Liver (tissue), 9 donors: ENCODE measurements around the gene CACNA1I. TPM values are rescaled to one million over a fixed set of nuclear protein-coding genes. Genes with fewer than 3 reads are reported as not detected.

Source experiments
- DNase-seq: peaks from one replicate; pipeline ENCODE4 v3.0.0-alpha.2; 2017; ENCODE audit warnings: low spot score
- H3K27ac ChIP-seq, 2 donors: one replicate each; pipeline ENCODE4 v1.7.0; 2013; ENCODE audit warnings: inconsistent platforms in 2 of 2, low read length in 2 of 2, control low read depth in 1 of 2, low read depth in 1 of 2, mild to moderate bottlenecking in 1 of 2
- H3K27me3 ChIP-seq, 4 donors: one replicate each; pipeline versions ENCODE4 v1.6.1 to v1.7.0; 2013; ENCODE audit warnings: low read length in 3 of 4, inconsistent platforms in 1 of 4, mild to moderate bottlenecking in 1 of 4, moderate library complexity in 1 of 4; ENCODE audit not compliant: control insufficient read depth in 4 of 4, insufficient read depth in 4 of 4
- H3K36me3 ChIP-seq, 4 donors: one replicate each; pipeline versions ENCODE4 v1.6.1 to v1.7.0; 2013; ENCODE audit warnings: low read length in 3 of 4, mild to moderate bottlenecking in 3 of 4, low read depth in 1 of 4, moderate library complexity in 1 of 4; ENCODE audit not compliant: control insufficient read depth in 4 of 4, insufficient read depth in 3 of 4
- H3K4me1 ChIP-seq, 4 donors: one replicate each; pipeline versions ENCODE4 v1.6.1 to v1.7.0; 2013; ENCODE audit warnings: low read length in 3 of 4, mild to moderate bottlenecking in 3 of 4, moderate library complexity in 1 of 4; ENCODE audit not compliant: control insufficient read depth in 4 of 4, insufficient read depth in 4 of 4
- H3K4me3 ChIP-seq, 3 donors: one replicate each; pipeline versions ENCODE4 v1.6.1 to v1.7.0; 2013; ENCODE audit warnings: low read length in 3 of 3, control low read depth in 1 of 3, low read depth in 1 of 3, mild to moderate bottlenecking in 1 of 3
- H3K9ac ChIP-seq, 2 donors: one replicate each; pipeline ENCODE4 v1.7.0; 2013; ENCODE audit warnings: low read length in 2 of 2, mild to moderate bottlenecking in 2 of 2, moderate library complexity in 2 of 2, control low read depth in 1 of 2, low read depth in 1 of 2
- H3K9me3 ChIP-seq, 4 donors: one replicate each; pipeline versions ENCODE4 v1.6.1 to v1.7.0; 2013; ENCODE audit warnings: low read length in 3 of 4; ENCODE audit not compliant: control insufficient read depth in 4 of 4
- ATF3 ChIP-seq: IDR thresholded peaks from 2 replicates; pipeline ENCODE4 v1.6.1; 2016; ENCODE audit warnings: antibody characterized with exemption
- EGR1 ChIP-seq, 2 donors: IDR thresholded peaks; 2 replicates each; pipeline ENCODE4 v1.6.1; 2016 to 2018; ENCODE audit warnings: antibody characterized with exemption in 2 of 2, low read depth in 2 of 2
- FOXA1 ChIP-seq: IDR thresholded peaks from 2 replicates; pipeline ENCODE4 v1.6.1; 2016; ENCODE audit warnings: antibody characterized with exemption
- FOXA2 ChIP-seq: IDR thresholded peaks from 2 replicates; pipeline ENCODE4 v1.6.1; 2016; ENCODE audit warnings: antibody characterized with exemption
- GABPA ChIP-seq, 2 donors: IDR thresholded peaks in 1 of 2; conservative IDR thresholded peaks in 1 of 2; 2 replicates each; pipeline ENCODE4 v1.6.1; 2016; ENCODE audit warnings: antibody characterized with exemption in 2 of 2, mild to moderate bottlenecking in 1 of 2, moderate library complexity in 1 of 2
- HNF4A ChIP-seq, 2 donors: conservative IDR thresholded peaks; 2 replicates each; pipeline ENCODE4 v1.6.1; 2016; ENCODE audit warnings: antibody characterized with exemption in 2 of 2, mild to moderate bottlenecking in 2 of 2
- HNF4G ChIP-seq: IDR thresholded peaks from 2 replicates; pipeline ENCODE4 v1.6.1; 2016; ENCODE audit warnings: antibody characterized with exemption
- JUND ChIP-seq, 2 donors: IDR thresholded peaks; 2 replicates each; pipeline ENCODE4 v1.6.1; 2016; ENCODE audit warnings: antibody characterized with exemption in 2 of 2
- MAX ChIP-seq: IDR thresholded peaks from 2 replicates; pipeline ENCODE4 v1.6.1; 2016; ENCODE audit warnings: antibody characterized with exemption
- NR2F2 ChIP-seq: IDR thresholded peaks from 2 replicates; pipeline ENCODE4 v1.6.1; 2016; ENCODE audit warnings: antibody characterized with exemption
- RAD21 ChIP-seq, 2 donors: IDR thresholded peaks; 2 replicates each; pipeline ENCODE4 v1.6.1; 2016; ENCODE audit warnings: antibody characterized with exemption in 2 of 2, mild to moderate bottlenecking in 2 of 2
- RXRA ChIP-seq, 2 donors: IDR thresholded peaks; 2 replicates each; pipeline ENCODE4 v1.6.1; 2017 to 2018; ENCODE audit warnings: antibody characterized with exemption in 2 of 2, mild to moderate bottlenecking in 1 of 2
- SP1 ChIP-seq: IDR thresholded peaks from 2 replicates; pipeline ENCODE4 v1.6.1; 2018; ENCODE audit warnings: antibody characterized with exemption, mild to moderate bottlenecking
- TAF1 ChIP-seq: conservative IDR thresholded peaks from 2 replicates; pipeline ENCODE4 v1.6.1; 2016; ENCODE audit warnings: antibody characterized with exemption, mild to moderate bottlenecking
- YY1 ChIP-seq: IDR thresholded peaks from 2 replicates; pipeline ENCODE4 v1.6.1; 2016; ENCODE audit warnings: antibody characterized with exemption, mild to moderate bottlenecking
- ZBTB33 ChIP-seq: IDR thresholded peaks from 2 replicates; pipeline ENCODE4 v1.6.1; 2016; ENCODE audit warnings: antibody characterized with exemption
- WGBS: extraction: QIAGEN DNeasy Blood & Tissue Kit; methylation state at CpG from one replicate; pipeline ENCODE4 v1.1.7; 2013; 5-methylcytosine and 5-hydroxymethylcytosine counted together
- polyA plus RNA-seq, 2 donors: library from polyadenylated mRNA; stranded (reverse) in 1 of 2; unstranded in 1 of 2; fragments of 200-250 nt in 1 of 2; fragments of >200 nt in 1 of 2; fragmentation: Nextera tagmentation in 1 of 2; extraction: Ambion mirVana in 1 of 2; gene quantifications; one replicate each; pipeline versions ENCODE4 v1.2.1 to v1.2.3, GENCODE V29; 2013 to 2015
- total RNA-seq, 2 donors: library from RNA; depleted of rRNA; stranded (reverse); fragments of >200 nt; gene quantifications; one replicate each; pipeline ENCODE4 v1.2.3, GENCODE V29; 2014
- TF ChIP-seq, protein P1 (sequence below): IDR thresholded peaks from 2 replicates; pipeline ENCODE4 v1.6.1; 2016; ENCODE audit warnings: antibody characterized with exemption, mild to moderate bottlenecking
- TF ChIP-seq, protein P2 (sequence below): fragments of 150-350 bp; IDR thresholded peaks from 2 replicates; pipeline ENCODE4 v1.5.1; 2017; ENCODE audit warnings: improper control_type of control experiment, low read depth, low read length; ENCODE audit not compliant: missing input control
- donor health status: healthy.
- donor health status: healthy.
- donor health status: healthy.
- donor health status: healthy.
- donor health status: healthy.

CACNA1I gene
- total and polyA plus RNA-seq, 4 donors, result under 0.01 to 0.14 (median 0.01) TPM; not detected in 1

- 61% methylated on average over 17 of the region's 17 CpGs for WGBS
- H3K9ac ChIP-seq, result no peak overlapping the region
- H3K4me1 ChIP-seq, result peaks cover 17 to 59% (median 52%) of the 10 kb centered on the region in 4 donors
- TF ChIP-seq, protein P1, sequence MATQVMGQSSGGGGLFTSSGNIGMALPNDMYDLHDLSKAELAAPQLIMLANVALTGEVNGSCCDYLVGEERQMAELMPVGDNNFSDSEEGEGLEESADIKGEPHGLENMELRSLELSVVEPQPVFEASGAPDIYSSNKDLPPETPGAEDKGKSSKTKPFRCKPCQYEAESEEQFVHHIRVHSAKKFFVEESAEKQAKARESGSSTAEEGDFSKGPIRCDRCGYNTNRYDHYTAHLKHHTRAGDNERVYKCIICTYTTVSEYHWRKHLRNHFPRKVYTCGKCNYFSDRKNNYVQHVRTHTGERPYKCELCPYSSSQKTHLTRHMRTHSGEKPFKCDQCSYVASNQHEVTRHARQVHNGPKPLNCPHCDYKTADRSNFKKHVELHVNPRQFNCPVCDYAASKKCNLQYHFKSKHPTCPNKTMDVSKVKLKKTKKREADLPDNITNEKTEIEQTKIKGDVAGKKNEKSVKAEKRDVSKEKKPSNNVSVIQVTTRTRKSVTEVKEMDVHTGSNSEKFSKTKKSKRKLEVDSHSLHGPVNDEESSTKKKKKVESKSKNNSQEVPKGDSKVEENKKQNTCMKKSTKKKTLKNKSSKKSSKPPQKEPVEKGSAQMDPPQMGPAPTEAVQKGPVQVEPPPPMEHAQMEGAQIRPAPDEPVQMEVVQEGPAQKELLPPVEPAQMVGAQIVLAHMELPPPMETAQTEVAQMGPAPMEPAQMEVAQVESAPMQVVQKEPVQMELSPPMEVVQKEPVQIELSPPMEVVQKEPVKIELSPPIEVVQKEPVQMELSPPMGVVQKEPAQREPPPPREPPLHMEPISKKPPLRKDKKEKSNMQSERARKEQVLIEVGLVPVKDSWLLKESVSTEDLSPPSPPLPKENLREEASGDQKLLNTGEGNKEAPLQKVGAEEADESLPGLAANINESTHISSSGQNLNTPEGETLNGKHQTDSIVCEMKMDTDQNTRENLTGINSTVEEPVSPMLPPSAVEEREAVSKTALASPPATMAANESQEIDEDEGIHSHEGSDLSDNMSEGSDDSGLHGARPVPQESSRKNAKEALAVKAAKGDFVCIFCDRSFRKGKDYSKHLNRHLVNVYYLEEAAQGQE, result no peak
- TF ChIP-seq MAX, result no peak
- TF ChIP-seq, protein P2, sequence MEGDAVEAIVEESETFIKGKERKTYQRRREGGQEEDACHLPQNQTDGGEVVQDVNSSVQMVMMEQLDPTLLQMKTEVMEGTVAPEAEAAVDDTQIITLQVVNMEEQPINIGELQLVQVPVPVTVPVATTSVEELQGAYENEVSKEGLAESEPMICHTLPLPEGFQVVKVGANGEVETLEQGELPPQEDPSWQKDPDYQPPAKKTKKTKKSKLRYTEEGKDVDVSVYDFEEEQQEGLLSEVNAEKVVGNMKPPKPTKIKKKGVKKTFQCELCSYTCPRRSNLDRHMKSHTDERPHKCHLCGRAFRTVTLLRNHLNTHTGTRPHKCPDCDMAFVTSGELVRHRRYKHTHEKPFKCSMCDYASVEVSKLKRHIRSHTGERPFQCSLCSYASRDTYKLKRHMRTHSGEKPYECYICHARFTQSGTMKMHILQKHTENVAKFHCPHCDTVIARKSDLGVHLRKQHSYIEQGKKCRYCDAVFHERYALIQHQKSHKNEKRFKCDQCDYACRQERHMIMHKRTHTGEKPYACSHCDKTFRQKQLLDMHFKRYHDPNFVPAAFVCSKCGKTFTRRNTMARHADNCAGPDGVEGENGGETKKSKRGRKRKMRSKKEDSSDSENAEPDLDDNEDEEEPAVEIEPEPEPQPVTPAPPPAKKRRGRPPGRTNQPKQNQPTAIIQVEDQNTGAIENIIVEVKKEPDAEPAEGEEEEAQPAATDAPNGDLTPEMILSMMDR, result no peak
- no peak for TF ChIP-seq GABPA (IDR thresholded peaks at IDR 0.05 in 1 of 2, conservative IDR thresholded peaks at IDR 0.05 in 1 of 2)
- TF ChIP-seq ZBTB33, result no peak
- no peak for TF ChIP-seq NR2F2
- no peak for TF ChIP-seq YY1
- no peak for TF ChIP-seq RAD21 (IDR thresholded peaks at IDR 0.05)
- no peak for TF ChIP-seq FOXA2
- TF ChIP-seq HNF4G, result no peak
- TF ChIP-seq SP1, result no peak
- TF ChIP-seq HNF4A (conservative IDR thresholded peaks at IDR 0.05), result no peak
- TF ChIP-seq JUND (IDR thresholded peaks at IDR 0.05), result no peak
- no peak for TF ChIP-seq TAF1
- TF ChIP-seq RXRA (IDR thresholded peaks at IDR 0.05), result no peak
- TF ChIP-seq ATF3, result no peak
- no peak for TF ChIP-seq EGR1 (IDR thresholded peaks at IDR 0.05; ENCODE audit: low read depth in 2 of 2)
- TF ChIP-seq FOXA1, result no peak
- H3K9me3 ChIP-seq, result no peaks in the 10 kb centered on the region
- peak overlapping the region in 1 of 2 donors; percentile 11 for H3K27ac ChIP-seq
- peaks cover 0 to 6% (median 4%) of the 10 kb centered on the region in 4 donors for H3K36me3 ChIP-seq
- no peaks in the 10 kb centered on the region for H3K27me3 ChIP-seq
- no peak overlapping the region for H3K4me3 ChIP-seq
- DNase-seq, result no peak
These were observed 41.1 kb upstream of the CACNA1I start for GRCh38 chr22:39529487-39529851.
